HG02840 (cell line): ENCODE data around the gene CISD3.

Source experiments
- ATAC-seq: cut with Tn5 transposase; IDR thresholded peaks from one replicate; pipeline ENCODE4 v1.9.1; 2021; ENCODE audit warnings: mild to moderate bottlenecking, moderate library complexity, moderate number of reproducible peaks; ENCODE audit not compliant: unreplicated experiment, low FRiP score

Gene CISD3, protein sequence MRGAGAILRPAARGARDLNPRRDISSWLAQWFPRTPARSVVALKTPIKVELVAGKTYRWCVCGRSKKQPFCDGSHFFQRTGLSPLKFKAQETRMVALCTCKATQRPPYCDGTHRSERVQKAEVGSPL

DNA sequence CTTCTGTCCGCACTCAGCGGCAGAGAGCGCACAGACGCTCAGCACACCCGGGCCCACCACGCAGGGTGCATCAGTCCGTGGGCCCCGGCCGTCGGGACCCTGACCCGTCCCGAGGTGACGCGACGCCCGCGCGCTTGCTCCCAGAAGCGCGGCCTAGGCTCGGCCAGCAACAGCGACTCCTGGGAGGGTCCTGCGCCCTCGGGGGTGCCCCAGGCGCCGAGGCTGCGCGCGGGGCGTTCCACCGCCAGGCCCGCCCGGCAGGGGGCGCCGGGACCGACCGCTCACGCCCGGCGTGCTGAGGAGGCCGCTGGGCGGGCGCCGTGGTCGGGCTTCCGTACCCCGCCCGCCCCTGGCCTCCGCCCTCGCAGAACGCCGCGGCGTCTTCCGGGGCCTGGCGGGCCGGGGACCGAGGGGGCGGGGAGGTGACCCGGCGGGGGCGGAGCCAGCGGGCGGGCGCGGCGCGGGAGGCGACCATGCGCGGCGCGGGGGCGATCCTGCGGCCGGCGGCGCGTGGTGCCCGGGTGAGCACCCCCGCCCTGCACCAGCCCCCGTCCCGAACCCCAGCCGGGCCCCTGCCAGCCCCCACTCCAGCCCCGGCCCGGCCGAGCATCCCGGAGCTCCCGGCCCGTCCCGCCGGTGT, at the start of gene CISD3:
TSS of gene CISD3 (plus strand) at position 456 of the 640 bp plus-strand sequence. CDS start at position 474, 18 bp downstream.
- ATAC-seq = peak; percentile 70

- no peak for ATAC-seq
These were observed 49.0 kb upstream of the CISD3 start for GRCh38 chr17:38681096-38681495.

- no peak for ATAC-seq
These were observed 44.6 kb upstream of the CISD3 start for GRCh38 chr17:38685491-38685890.

DNA sequence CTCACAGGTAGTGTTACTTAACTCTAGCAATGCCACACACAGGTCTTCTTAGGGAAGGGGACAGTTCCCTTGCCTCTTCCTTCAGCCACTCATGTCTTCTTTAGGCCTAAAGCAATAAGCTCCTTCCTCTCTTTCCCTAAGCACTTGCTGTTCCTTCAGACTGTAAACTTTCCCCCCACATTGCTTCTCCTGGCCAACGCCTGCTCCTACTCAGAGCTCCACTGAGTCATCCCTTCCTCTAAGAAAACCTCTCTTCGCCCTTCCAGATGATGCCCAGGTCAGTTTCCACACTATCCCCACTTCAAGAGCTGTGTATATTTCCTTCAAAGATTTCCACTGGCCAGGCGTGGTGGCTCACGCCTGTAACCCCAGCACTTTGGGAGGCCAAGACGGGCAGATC, 42.9 kb upstream of the CISD3 start:
- no peak for ATAC-seq

- ATAC-seq = no peak
These were observed 39.8 kb upstream of the CISD3 start for GRCh38 chr17:38690386-38690785.

- no peak for ATAC-seq
These were observed 39.0 kb upstream of the CISD3 start for GRCh38 chr17:38691154-38691553.

GRCh38 chr17:38693700-38694329, 36.3 kb upstream of the CISD3 start:
- ATAC-seq = no peak

DNA sequence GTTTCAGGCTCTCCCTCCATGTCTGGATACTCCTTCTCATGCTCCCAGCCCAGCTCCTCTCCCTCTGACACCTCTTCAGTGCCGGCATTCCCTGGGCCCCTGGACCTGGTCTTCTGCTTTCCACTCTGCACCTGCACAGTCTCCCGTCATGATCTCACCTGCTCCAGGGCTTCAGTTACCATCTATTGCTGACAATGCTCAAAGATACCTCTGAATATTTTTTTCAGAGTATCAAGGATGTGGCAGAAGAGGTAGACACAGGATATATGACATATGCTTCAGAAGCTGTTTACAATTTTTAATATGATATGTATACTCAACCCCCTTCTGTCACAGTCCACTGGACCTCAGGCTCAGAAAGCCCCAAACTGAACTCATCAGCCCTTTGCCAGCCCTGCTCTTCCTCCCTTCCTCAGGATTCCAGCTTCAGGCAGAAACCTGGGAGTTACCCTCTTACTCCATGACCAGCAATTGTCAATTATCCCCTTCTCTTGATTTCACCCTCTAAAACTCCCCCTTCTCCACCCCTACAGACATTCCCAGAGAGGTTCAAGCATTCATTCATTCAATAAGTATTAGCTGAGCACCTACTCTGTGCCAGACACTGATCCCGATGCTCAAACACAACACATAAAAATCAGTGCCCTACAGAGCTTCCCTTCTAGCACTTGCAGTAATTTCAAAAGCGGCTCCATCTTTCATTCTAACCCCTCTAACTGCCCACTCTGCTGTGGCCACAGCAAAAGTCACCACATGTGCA, 32.9 kb upstream of the CISD3 start:
- ATAC-seq = no peak

DNA sequence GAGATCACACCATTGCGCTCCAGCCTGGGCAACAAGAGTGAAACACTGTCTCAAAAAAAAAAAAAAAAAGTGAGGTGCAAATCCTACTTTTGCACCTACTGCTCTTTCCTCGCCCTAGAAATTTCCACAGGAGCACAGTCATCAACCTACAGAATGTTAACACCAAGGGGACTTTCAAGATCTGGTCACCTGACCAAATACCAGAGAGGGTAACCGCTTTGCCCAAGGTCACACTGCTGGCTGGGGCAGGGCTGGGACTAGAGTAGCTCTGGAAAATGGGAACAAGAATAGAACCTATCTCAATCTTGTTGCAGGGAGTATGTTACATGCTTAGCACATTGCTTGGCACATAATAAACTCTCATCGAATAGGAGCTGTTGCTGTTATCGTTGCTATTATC, 31.4 kb upstream of the CISD3 start:
- no peak for ATAC-seq

- peak; percentile 20 for ATAC-seq
These were observed 28.5 kb upstream of the CISD3 start for GRCh38 chr17:38701504-38702165.

DNA sequence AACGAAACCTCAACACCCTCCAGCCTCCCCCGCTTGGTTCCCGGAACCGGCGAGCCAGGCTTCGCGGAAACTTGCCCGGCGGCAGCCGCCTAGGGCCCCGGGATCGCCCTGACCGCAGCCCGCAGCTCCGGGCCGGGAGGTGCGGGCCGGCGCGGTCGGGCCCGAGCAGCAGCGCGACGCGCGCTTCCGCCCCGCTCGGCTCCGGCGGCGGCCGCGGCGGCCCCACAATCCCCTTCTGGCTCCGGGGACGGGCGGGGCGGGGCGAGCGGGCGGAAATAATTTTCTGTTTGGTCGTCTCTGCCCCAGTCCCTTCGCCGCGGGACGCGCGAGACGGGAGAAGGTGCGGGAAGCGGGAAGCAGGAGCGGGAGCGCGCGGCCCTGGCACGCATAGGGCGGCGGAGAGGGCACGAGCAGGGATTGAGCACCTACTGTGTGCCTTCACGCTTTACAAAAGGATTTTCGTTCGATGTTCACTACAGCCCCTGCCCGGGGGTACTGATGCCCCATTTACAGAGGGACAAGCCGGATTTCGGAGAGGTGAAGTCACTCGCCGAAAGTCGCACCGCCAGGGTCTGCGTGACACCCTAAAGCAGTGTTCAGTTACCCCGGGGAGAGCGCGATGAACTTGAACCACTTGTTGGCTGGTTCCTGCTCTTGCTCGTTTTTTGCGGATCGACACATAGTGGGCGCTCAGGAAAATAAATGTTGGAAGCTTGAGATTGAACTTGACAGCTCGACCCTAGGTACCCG, 27.8 kb upstream of the CISD3 start:
- peak; percentile 38 for ATAC-seq

- no peak for ATAC-seq
These were observed 27.0 kb upstream of the CISD3 start for GRCh38 chr17:38702916-38703741.

GRCh38 chr17:38703742-38704605, 26.2 kb upstream of the CISD3 start:
- no peak for ATAC-seq

DNA sequence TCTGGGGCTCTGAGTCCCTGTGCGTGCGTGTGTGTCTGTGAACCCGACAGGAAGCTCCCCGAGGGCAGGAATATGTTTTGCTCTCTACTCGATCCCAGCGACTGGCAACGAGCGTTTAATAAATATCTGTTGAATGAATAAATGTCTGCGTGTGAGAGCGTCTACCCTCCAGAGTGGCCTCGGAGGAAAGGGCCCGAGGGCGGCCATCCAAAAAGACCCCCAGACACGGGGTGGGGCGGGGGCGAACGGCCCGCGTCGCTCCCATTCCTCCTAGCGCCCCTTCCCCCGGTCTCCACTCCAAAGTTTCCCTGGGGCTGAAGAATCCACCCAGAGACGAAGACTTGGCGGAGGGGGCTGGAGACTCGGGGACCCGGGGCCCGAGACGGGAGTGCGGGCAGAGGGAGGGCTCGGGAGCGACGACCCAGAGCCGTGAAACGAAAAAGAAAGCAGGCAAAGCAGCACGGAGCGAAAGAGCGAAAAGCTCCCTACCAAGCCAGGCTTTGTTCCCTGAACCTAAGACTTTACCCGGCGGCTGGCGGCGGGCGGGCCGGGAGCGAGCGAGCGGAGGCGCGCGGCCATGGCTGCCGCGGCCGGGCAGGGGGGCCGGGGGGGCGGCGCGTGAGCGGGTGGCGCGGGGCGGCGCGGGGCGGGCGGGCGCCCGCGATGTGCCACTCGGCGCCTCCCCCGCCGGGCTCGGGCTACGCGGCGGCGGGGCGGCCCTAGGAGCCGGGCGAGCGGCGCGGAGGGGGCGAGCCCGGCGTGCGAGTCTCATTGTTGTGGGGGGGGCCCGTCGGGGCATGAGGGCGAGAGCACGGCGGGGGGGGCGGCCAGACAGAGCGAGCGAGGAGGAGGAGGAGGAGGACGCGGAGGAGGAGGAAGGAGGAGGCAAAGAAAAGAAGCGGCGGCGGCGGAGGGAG, 25.3 kb upstream of the CISD3 start, which contains the start of gene MLLT6:
TSS of gene MLLT6 (plus strand) at position 668 of the 917 bp plus-strand sequence. CDS start 360 bp downstream, outside the sequence.
- ATAC-seq = no peak

GRCh38 chr17:38705523-38705802, 24.7 kb upstream of the CISD3 start:
- no peak for ATAC-seq

- no peak for ATAC-seq
These were observed 24.2 kb upstream of the CISD3 start for GRCh38 chr17:38705803-38706504.
